ENCODE data around the gene KCND1. TPM values are rescaled to one million over a fixed set of nuclear protein-coding genes. Genes with fewer than 3 reads are reported as not detected.

The KCND1 gene
- total RNA-seq, 2 experiments from 2014 or later: 7.6 to 8.8 TPM

DNA sequence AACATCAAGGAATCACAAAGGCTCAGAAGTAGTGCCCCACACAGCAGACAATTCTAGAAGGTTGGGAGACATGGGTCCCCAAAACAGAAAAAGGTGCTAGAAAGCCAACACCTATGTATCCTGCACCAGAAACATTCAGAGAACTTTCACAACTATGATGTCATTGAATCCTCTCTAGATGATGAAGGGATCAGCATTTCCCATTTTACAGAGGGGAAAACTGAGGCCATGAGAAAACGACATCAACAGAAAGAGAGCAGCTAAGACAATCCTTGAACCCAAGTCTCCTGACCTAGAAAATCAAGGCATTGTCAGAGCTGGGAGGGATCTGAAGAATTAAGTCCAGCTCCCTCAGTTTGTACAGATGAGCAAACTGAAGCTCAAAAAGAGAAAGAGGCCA is 3.3 kb downstream of the KCND1 start:
- Histone ChIP-seq H3K79me2 (ENCODE audit: insufficient read depth, low read depth, low read length) (no peaks in the 10 kb centered on the region), H3K27ac (ENCODE audit: low read depth, low read length, poor library complexity, severe bottlenecking) (no peak overlapping the region), H3K4me3 (ENCODE audit: low read depth, low read length, poor library complexity, severe bottlenecking) (no peak overlapping the region), H2AFZ (ENCODE audit: low read length) (no peak overlapping the region), H3K4me1 (ENCODE audit: insufficient read depth, low read length, poor library complexity, severe bottlenecking) (peaks cover 6% of the 10 kb centered on the region), H3K36me3 (ENCODE audit: insufficient read depth, low read length) (peaks cover 13% of the 10 kb centered on the region), H3K4me2 (ENCODE audit: low read length) (no peak overlapping the region), H3K9me2 (ENCODE audit: insufficient read depth, low read length) (no peaks in the 10 kb centered on the region), H3K9me3 (ENCODE audit: low read length) (no peaks in the 10 kb centered on the region), H4K20me1 (ENCODE audit: insufficient read depth, low read length) (no peaks in the 10 kb centered on the region)
- CTCF ChIA-PET (ENCODE audit: unreplicated experiment): no interaction called here
- POLR2A ChIA-PET: no interaction called here
- intact Hi-C loops (cut with micrococcal nuclease; ENCODE audit: unreplicated experiment): no loop called here
- TF ChIP-seq, protein P1, sequence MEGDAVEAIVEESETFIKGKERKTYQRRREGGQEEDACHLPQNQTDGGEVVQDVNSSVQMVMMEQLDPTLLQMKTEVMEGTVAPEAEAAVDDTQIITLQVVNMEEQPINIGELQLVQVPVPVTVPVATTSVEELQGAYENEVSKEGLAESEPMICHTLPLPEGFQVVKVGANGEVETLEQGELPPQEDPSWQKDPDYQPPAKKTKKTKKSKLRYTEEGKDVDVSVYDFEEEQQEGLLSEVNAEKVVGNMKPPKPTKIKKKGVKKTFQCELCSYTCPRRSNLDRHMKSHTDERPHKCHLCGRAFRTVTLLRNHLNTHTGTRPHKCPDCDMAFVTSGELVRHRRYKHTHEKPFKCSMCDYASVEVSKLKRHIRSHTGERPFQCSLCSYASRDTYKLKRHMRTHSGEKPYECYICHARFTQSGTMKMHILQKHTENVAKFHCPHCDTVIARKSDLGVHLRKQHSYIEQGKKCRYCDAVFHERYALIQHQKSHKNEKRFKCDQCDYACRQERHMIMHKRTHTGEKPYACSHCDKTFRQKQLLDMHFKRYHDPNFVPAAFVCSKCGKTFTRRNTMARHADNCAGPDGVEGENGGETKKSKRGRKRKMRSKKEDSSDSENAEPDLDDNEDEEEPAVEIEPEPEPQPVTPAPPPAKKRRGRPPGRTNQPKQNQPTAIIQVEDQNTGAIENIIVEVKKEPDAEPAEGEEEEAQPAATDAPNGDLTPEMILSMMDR (conservative IDR thresholded peaks at IDR 0.05; ENCODE audit: low read length): no peak
- TF ChIP-seq EZH2phosphoT487 (IDR thresholded peaks at IDR 0.05; ENCODE audit: borderline replicate concordance, low read depth, low read length): no peak
- BruUV-seq (replicated peaks): no TSS peak
- no peak for DNase-seq (ENCODE audit: low spot score)

DNA sequence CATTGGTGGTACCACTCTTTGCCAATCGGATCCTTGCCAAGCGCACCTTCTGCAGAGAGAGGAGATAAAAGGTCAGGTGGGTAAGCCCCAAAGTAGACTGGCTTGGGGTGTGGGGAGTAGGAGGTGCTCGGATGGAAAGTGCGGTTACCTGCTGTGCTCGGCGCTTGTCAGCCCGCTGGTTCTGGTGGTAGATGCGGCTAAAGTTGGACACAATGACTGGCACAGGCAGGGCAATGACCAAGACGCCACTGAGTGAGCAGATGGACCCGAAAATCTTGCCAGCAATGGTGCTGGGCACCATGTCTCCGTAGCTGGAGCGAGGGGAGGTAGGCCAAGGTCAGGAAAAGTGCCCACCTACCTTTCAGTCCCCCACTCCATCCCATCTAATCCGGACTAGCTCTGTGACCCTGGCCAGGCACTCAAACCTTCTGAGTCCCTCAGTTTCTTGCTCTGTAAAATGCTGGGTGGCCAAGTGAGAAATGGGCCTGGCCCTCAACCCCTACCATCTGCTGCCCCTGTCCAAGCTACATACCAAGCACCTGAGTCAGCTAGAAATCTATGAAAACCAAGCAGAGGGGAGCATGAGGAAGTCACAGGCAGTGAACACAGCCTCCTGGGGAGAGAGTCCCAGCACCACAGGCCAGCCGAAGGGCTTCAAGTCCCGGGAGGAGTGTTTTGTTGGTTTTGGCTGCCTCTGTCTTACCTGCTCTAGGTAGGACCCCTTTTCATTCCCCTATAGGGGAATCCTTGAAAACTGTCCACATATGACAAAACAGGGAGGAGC is 4.7 kb downstream of the KCND1 start:
- TF ChIP-seq, protein P1 (conservative IDR thresholded peaks at IDR 0.05; ENCODE audit: low read length): no peak
- TF ChIP-seq EZH2phosphoT487 (IDR thresholded peaks at IDR 0.05; ENCODE audit: borderline replicate concordance, low read depth, low read length): no peak
- H2AFZ ChIP-seq (ENCODE audit: low read length): no peak overlapping the region
- H4K20me1 ChIP-seq (ENCODE audit: insufficient read depth, low read length): no peaks in the 10 kb centered on the region
- no peak overlapping the region for H3K4me3 ChIP-seq (ENCODE audit: low read depth, low read length, poor library complexity, severe bottlenecking)
- peaks cover 20% of the 10 kb centered on the region for H3K4me1 ChIP-seq (ENCODE audit: insufficient read depth, low read length, poor library complexity, severe bottlenecking)
- no peaks in the 10 kb centered on the region for H3K79me2 ChIP-seq (ENCODE audit: insufficient read depth, low read depth, low read length)
- no peak overlapping the region for H3K4me2 ChIP-seq (ENCODE audit: low read length)
- ChIA-PET CTCF (ENCODE audit: unreplicated experiment) (no interaction called here), POLR2A (no interaction called here)
- no peak for DNase-seq (ENCODE audit: low spot score)
- peaks cover 14% of the 10 kb centered on the region for H3K36me3 ChIP-seq (ENCODE audit: insufficient read depth, low read length)
- H3K9me3 ChIP-seq (ENCODE audit: low read length): no peaks in the 10 kb centered on the region
- H3K9me2 ChIP-seq (ENCODE audit: insufficient read depth, low read length): no peaks in the 10 kb centered on the region
- no peak overlapping the region for H3K27ac ChIP-seq (ENCODE audit: low read depth, low read length, poor library complexity, severe bottlenecking)
- intact Hi-C loops (cut with micrococcal nuclease; ENCODE audit: unreplicated experiment): no loop called here
- BruUV-seq (replicated peaks): no TSS peak

DNA sequence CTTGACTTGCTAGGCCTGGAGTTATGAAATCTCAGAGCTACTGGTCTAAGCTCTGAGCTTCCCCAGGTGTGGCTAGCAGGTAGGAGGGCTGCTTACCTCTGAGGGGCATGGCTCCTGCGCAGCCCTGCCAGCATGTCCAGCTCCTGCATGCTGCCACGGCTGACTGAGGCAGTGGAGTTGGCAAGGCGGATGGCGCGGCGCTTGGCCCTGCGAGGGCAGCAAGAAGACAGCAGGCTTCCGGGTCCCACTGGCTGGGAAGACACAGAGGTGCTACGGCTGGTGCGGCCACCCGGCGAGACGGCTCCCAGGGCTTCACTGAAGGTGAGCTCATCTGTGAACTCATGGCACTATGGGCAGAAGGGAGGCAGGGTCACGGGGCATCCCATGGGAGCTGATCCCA is 5.7 kb downstream of the KCND1 start:
- CTCF ChIA-PET (ENCODE audit: unreplicated experiment): no interaction called here
- Histone ChIP-seq H3K4me3 (ENCODE audit: low read depth, low read length, poor library complexity, severe bottlenecking) (no peak overlapping the region), H3K9me3 (ENCODE audit: low read length) (no peaks in the 10 kb centered on the region), H3K4me2 (ENCODE audit: low read length) (no peak overlapping the region), H4K20me1 (ENCODE audit: insufficient read depth, low read length) (no peaks in the 10 kb centered on the region), H3K27ac (ENCODE audit: low read depth, low read length, poor library complexity, severe bottlenecking) (no peak overlapping the region), H3K9me2 (ENCODE audit: insufficient read depth, low read length) (no peaks in the 10 kb centered on the region), H3K79me2 (ENCODE audit: insufficient read depth, low read depth, low read length) (no peaks in the 10 kb centered on the region), H3K4me1 (ENCODE audit: insufficient read depth, low read length, poor library complexity, severe bottlenecking) (peaks cover 30% of the 10 kb centered on the region), H3K36me3 (ENCODE audit: insufficient read depth, low read length) (peaks cover 14% of the 10 kb centered on the region), H2AFZ (ENCODE audit: low read length) (no peak overlapping the region)
- DNase-seq (ENCODE audit: low spot score): no peak
- intact Hi-C loops (cut with micrococcal nuclease; ENCODE audit: unreplicated experiment): no loop called here
- TF ChIP-seq, protein P1 (conservative IDR thresholded peaks at IDR 0.05; ENCODE audit: low read length): no peak
- no peak for TF ChIP-seq EZH2phosphoT487 (IDR thresholded peaks at IDR 0.05; ENCODE audit: borderline replicate concordance, low read depth, low read length)
- BruUV-seq (replicated peaks): no TSS peak
- POLR2A ChIA-PET: interaction anchor here (0.7 kb wide), 1 partner anchor 200 kb away, joined by 3 read pairs; no protein-coding TSS in a partner anchor
